Ectodermal cell (in vitro differentiated cells): ENCODE results near the gene ANKFY1.

Source experiments
- H3K27ac ChIP-seq: 2 replicates; pipeline ENCODE4 v1.7.0; 2013; ENCODE audit warnings: mild to moderate bottlenecking, low read depth, low read length; ENCODE audit not compliant: insufficient read depth, poor library complexity, severe bottlenecking
- H3K27me3 ChIP-seq: 2 replicates; pipeline ENCODE4 v1.7.0; 2013; ENCODE audit warnings: mild to moderate bottlenecking, low read length; ENCODE audit not compliant: insufficient read depth, control insufficient read depth, poor library complexity, severe bottlenecking
- H3K36me3 ChIP-seq: one replicate; pipeline ENCODE4 v1.7.0; 2013; ENCODE audit warnings: low read length; ENCODE audit not compliant: control insufficient read depth, insufficient read depth
- H3K4me1 ChIP-seq: one replicate; pipeline ENCODE4 v1.7.0; 2013; ENCODE audit warnings: low read length; ENCODE audit not compliant: control insufficient read depth, insufficient read depth
- H3K4me3 ChIP-seq: 2 replicates; pipeline ENCODE4 v1.7.0; 2013; ENCODE audit warnings: low read depth, low read length, control low read depth; ENCODE audit not compliant: insufficient read depth
- H3K9me3 ChIP-seq: 2 replicates; pipeline ENCODE4 v1.7.0; 2013; ENCODE audit warnings: mild to moderate bottlenecking, low read length, moderate library complexity; ENCODE audit not compliant: control insufficient read depth
- WGBS, 2 experiments: methylation state at CpG; one replicate each; pipeline ENCODE4 v1.1.7; 2013; ENCODE audit warnings: missing lambda C conversion rate in 2 of 2; 5-methylcytosine and 5-hydroxymethylcytosine counted together

The ANKFY1 gene

GRCh38 chr17:4185656-4186055 lies 78.1 kb downstream of the ANKFY1 start:
- peaks cover 43% of the 10 kb centered on the region for H3K36me3 ChIP-seq
- WGBS, 2 experiments: 98% methylated on average over 14 to 15 of the region's 15 CpGs

GRCh38 chr17:4184811-4185210 lies 79.0 kb downstream of the ANKFY1 start:
- no peaks in the 10 kb centered on the region for H3K27me3 ChIP-seq
- no peak overlapping the region for H3K27ac ChIP-seq
- H3K36me3 ChIP-seq: peaks cover 43% of the 10 kb centered on the region
- 93% methylated on average over 18 of the region's 18 CpGs for WGBS, 2 experiments
- no peaks in the 10 kb centered on the region for H3K9me3 ChIP-seq
- H3K4me1 ChIP-seq: peaks cover 5% of the 10 kb centered on the region
- no peak overlapping the region for H3K4me3 ChIP-seq

More at GRCh38 chr17:4185656-4186055, 78.1 kb downstream of the ANKFY1 start:
- Histone ChIP-seq H3K4me1 (peaks cover 5% of the 10 kb centered on the region), H3K4me3 (no peak overlapping the region), H3K9me3 (no peaks in the 10 kb centered on the region), H3K27me3 (no peaks in the 10 kb centered on the region), H3K27ac (no peak overlapping the region)

- H3K4me3 ChIP-seq: no peak overlapping the region
- peaks cover 67% of the 10 kb centered on the region for H3K36me3 ChIP-seq
- H3K4me1 ChIP-seq: peaks cover under 1% of the 10 kb centered on the region
- H3K27me3 ChIP-seq: no peaks in the 10 kb centered on the region
- 92 to 94% methylated on average over 8 of the region's 8 CpGs for WGBS, 2 experiments
- H3K9me3 ChIP-seq: no peaks in the 10 kb centered on the region
- H3K27ac ChIP-seq: no peak overlapping the region
Observed at GRCh38 chr17:4182043-4182442, 81.7 kb downstream of the ANKFY1 start.

GRCh38 chr17:4180791-4181190 lies 83.0 kb downstream of the ANKFY1 start:
- 93 to 95% methylated on average over 8 of the region's 8 CpGs for WGBS, 2 experiments
- no peak overlapping the region for H3K4me3 ChIP-seq
- no peaks in the 10 kb centered on the region for H3K9me3 ChIP-seq
- H3K27ac ChIP-seq: no peak overlapping the region
- H3K4me1 ChIP-seq: no peaks in the 10 kb centered on the region
- H3K36me3 ChIP-seq: peaks cover 74% of the 10 kb centered on the region
- H3K27me3 ChIP-seq: no peaks in the 10 kb centered on the region

GRCh38 chr17:4179071-4179470 lies 84.7 kb downstream of the ANKFY1 start:
- 95 to 97% methylated on average over 7 of the region's 7 CpGs for WGBS, 2 experiments
- peaks cover 80% of the 10 kb centered on the region for H3K36me3 ChIP-seq
- no peaks in the 10 kb centered on the region for H3K9me3 ChIP-seq
- H3K27me3 ChIP-seq: no peaks in the 10 kb centered on the region
- H3K4me1 ChIP-seq: no peaks in the 10 kb centered on the region
- no peak overlapping the region for H3K4me3 ChIP-seq
- H3K27ac ChIP-seq: no peak overlapping the region

- no peak overlapping the region for H3K27ac ChIP-seq
- 96% methylated on average over 15 of the region's 15 CpGs for WGBS, 2 experiments
- no peak overlapping the region for H3K4me3 ChIP-seq
- no peaks in the 10 kb centered on the region for H3K9me3 ChIP-seq
- peaks cover 81% of the 10 kb centered on the region for H3K36me3 ChIP-seq
- no peaks in the 10 kb centered on the region for H3K27me3 ChIP-seq
- no peaks in the 10 kb centered on the region for H3K4me1 ChIP-seq
Observed at GRCh38 chr17:4178651-4179050, 85.1 kb downstream of the ANKFY1 start.

- Histone ChIP-seq H3K4me3 (no peak overlapping the region), H3K27ac (no peak overlapping the region), H3K27me3 (no peaks in the 10 kb centered on the region), H3K36me3 (peaks cover 80% of the 10 kb centered on the region), H3K9me3 (no peaks in the 10 kb centered on the region), H3K4me1 (no peaks in the 10 kb centered on the region)
- WGBS, 2 experiments: 96% methylated on average over 21 of the region's 21 CpGs
Observed at GRCh38 chr17:4177806-4178205, 86.0 kb downstream of the ANKFY1 start.

- Histone ChIP-seq H3K4me1 (no peaks in the 10 kb centered on the region), H3K27me3 (no peaks in the 10 kb centered on the region), H3K36me3 (peaks cover 78% of the 10 kb centered on the region), H3K27ac (no peak overlapping the region), H3K9me3 (no peaks in the 10 kb centered on the region), H3K4me3 (no peak overlapping the region)
- WGBS, 2 experiments: 93 to 96% methylated on average over 12 of the region's 12 CpGs
Observed at GRCh38 chr17:4176808-4177472, 86.8 kb downstream of the ANKFY1 start.

DNA sequence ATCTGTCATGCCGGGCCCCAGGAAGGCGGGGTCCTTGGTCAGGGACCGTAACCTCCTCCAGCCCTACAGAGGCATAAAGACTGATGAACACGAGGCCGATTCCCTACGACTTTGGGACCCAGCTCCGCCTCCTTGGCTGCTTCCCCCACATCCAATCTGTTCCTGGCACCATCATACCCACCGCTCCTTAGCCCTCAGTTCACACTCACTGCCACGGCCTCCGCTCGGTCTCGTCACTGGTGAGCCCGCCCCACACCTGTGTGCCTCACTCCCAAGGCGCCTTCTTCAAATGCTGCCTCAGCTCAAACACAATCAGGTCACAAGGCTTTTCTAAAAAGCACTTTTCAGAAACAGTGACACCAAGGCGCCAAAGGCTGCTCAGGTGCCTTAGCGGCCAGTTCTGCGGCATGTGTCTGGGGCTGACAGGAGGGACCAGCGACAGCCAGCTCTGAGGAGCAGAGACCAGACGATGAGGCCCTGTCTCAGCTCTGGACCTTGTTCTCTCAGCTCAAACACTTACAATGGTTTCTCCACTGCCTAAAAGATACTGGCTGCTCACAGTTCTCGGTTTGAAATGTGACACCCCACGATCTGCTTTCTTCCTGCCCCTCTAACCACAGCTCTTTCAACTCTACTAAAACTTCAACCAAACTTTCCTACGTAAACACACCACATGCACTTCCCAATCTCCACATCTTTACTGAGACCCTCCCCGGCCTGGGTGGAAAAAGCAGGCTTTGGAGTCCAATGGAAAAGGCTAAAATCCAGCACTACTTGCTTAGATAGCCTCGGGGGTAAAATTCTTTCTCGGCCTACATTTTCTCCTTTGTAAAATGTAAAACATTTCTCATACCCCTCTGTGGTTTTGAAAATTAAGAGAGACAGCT lies 87.6 kb downstream of the ANKFY1 start:
- Histone ChIP-seq H3K27ac (no peak overlapping the region), H3K36me3 (peaks cover 76% of the 10 kb centered on the region), H3K27me3 (no peaks in the 10 kb centered on the region), H3K4me1 (no peaks in the 10 kb centered on the region), H3K9me3 (no peaks in the 10 kb centered on the region), H3K4me3 (no peak overlapping the region)
- WGBS, 2 experiments: 94% methylated on average over 25 of the region's 25 CpGs

DNA sequence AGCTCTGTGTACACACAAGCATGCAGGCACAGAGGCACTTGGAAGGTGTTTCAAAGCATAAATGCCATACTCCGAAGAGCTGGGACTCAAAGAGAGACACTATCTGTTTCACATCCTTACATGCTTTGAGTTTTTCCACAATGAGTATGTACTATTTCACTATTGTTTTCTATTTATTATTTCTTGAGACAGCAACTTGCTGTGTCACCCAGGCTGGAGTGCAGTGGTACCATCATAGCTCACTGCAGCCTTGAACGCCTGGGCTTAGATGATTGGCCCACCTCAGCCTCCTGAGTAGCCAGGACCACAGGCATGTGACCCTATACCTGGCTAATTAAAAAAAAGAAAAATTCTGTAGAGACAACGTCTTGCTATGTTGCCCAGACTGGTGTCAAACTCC lies 89.2 kb downstream of the ANKFY1 start:
- no peak overlapping the region for H3K27ac ChIP-seq
- H3K36me3 ChIP-seq: peaks cover 77% of the 10 kb centered on the region
- no peak overlapping the region for H3K4me3 ChIP-seq
- H3K9me3 ChIP-seq: no peaks in the 10 kb centered on the region
- 89 to 97% methylated on average over 3 of the region's 3 CpGs for WGBS, 2 experiments
- H3K27me3 ChIP-seq: no peaks in the 10 kb centered on the region
- H3K4me1 ChIP-seq: no peaks in the 10 kb centered on the region
